ENCODE results near the gene LYSMD2.

DNA sequence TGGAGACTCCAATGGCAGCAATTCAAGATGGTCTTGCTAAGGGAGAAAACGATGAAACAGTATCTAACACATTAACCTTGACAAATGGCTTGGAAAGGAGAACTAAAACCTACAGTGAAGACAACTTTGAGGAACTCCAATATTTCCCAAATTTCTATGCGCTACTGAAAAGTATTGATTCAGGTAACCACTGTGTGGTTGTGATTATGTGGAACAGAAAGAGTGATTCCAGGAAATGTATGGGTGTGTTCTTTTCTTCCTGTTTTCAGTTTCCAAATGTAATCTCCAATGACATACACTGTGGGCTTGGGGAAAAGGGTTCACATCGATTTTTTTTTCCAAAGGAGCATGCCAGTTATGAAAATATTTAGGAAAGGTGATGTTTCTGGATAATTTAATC lies 45.3 kb downstream of the LYSMD2 start:
- TF ChIP-seq POLR2A (IDR thresholded peaks at IDR 0.05) (no peak), POLR2AphosphoS5 (IDR thresholded peaks at IDR 0.05) (no peak)
- TF ChIP-seq, protein P1, sequence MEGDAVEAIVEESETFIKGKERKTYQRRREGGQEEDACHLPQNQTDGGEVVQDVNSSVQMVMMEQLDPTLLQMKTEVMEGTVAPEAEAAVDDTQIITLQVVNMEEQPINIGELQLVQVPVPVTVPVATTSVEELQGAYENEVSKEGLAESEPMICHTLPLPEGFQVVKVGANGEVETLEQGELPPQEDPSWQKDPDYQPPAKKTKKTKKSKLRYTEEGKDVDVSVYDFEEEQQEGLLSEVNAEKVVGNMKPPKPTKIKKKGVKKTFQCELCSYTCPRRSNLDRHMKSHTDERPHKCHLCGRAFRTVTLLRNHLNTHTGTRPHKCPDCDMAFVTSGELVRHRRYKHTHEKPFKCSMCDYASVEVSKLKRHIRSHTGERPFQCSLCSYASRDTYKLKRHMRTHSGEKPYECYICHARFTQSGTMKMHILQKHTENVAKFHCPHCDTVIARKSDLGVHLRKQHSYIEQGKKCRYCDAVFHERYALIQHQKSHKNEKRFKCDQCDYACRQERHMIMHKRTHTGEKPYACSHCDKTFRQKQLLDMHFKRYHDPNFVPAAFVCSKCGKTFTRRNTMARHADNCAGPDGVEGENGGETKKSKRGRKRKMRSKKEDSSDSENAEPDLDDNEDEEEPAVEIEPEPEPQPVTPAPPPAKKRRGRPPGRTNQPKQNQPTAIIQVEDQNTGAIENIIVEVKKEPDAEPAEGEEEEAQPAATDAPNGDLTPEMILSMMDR (IDR thresholded peaks at IDR 0.05 in 8 of 11, conservative IDR thresholded peaks at IDR 0.05 in 3 of 11), result no peak

Data from spleen (tissue), 7 donors.